Natural killer cell (primary cell): Measurements from ENCODE around the gene VILL. TPM values are rescaled to one million over a fixed set of nuclear protein-coding genes. Genes with fewer than 3 reads are reported as not detected.

Experiments used
- ATAC-seq, 3 donors: fragments of 150-1000 bp in 2 of 3; fragments of 200-7000 bp in 1 of 3; cut with Tn5 transposase; 1 replicate in 1 of 3; 2 replicates in 2 of 3; pipeline ENCODE4 v1.10.0; 2021; ENCODE audit warnings: mild to moderate bottlenecking in 2 of 3, moderate library complexity in 2 of 3
- DNase-seq, 2 donors: peaks; one replicate each; pipeline versions ENCODE4 v3.0.0 to v3.0.0-alpha.2; 2013 to 2021; ENCODE audit warnings: mixed read lengths in 1 of 2
- H3K27ac ChIP-seq: one replicate; pipeline ENCODE4 v1.5.1; 2013; ENCODE audit warnings: mild to moderate bottlenecking, low read length
- H3K27me3 ChIP-seq: one replicate; pipeline ENCODE4 v1.6.1; 2013; ENCODE audit warnings: low read length; ENCODE audit not compliant: control insufficient read depth, insufficient read depth
- H3K36me3 ChIP-seq: one replicate; pipeline ENCODE4 v1.6.1; 2013; ENCODE audit warnings: low read length; ENCODE audit not compliant: control insufficient read depth, insufficient read depth
- H3K4me1 ChIP-seq: one replicate; pipeline ENCODE4 v1.6.1; 2013; ENCODE audit warnings: low read length; ENCODE audit not compliant: control insufficient read depth, insufficient read depth
- H3K4me3 ChIP-seq: one replicate; pipeline ENCODE4 v1.5.1; 2013; ENCODE audit warnings: low read length
- H3K9me3 ChIP-seq: one replicate; pipeline ENCODE4 v1.6.1; 2013; ENCODE audit warnings: low read length; ENCODE audit not compliant: control insufficient read depth, insufficient read depth
- H3K27ac Mint-ChIP-seq, 2 donors: one replicate each; pipeline ENCODE4 v1.8.0; 2022; ENCODE audit warnings: mild to moderate bottlenecking in 2 of 2, mixed read lengths in 2 of 2, moderate library complexity in 1 of 2
- H3K27me3 Mint-ChIP-seq, 2 donors: one replicate each; pipeline ENCODE4 v1.8.0; 2022; ENCODE audit warnings: low read depth in 2 of 2, mixed read lengths in 2 of 2
- H3K36me3 Mint-ChIP-seq: one replicate; pipeline ENCODE4 v1.8.0; 2022; ENCODE audit warnings: mixed read lengths
- H3K4me1 Mint-ChIP-seq, 2 donors: one replicate each; pipeline ENCODE4 v1.8.0; 2022; ENCODE audit warnings: mixed read lengths in 2 of 2
- H3K4me3 Mint-ChIP-seq: one replicate; pipeline ENCODE4 v1.8.0; 2022; ENCODE audit warnings: mild to moderate bottlenecking, moderate library complexity, mixed read lengths
- H3K9me3 Mint-ChIP-seq, 2 donors: one replicate each; pipeline ENCODE4 v1.8.0; 2022; ENCODE audit warnings: mixed read lengths in 2 of 2
- WGBS: methylation state at CpG from one replicate; pipeline ENCODE4 v1.1.7; 2013; ENCODE audit warnings: missing lambda C conversion rate; ENCODE audit not compliant: insufficient coverage; 5-methylcytosine and 5-hydroxymethylcytosine counted together
- intact Hi-C: fragments of 100-400 bp; cut with micrococcal nuclease; formaldehyde crosslinking; loops from one replicate; pipeline ENCODE4 v1.14.2; 2022
- total RNA-seq, 4 donors: library from RNA; stranded (reverse); fragments of 120-200 nt in 1 of 4; gene quantifications; one replicate each; pipeline versions ENCODE4 v1.2.3 to v1.2.4, GENCODE V29; 2013 to 2022
- TF ChIP-seq, protein P1 (sequence below): fragments of 200-600 bp; IDR thresholded peaks from one replicate; pipeline ENCODE4 v1.8.0; 2022; ENCODE audit warnings: antibody characterized with exemption

The VILL gene
- total RNA-seq, 3 donors from 2014 or later (not counting 1 experiment from before 2014, with no cell fraction given): 25.6 to 27.8 (median 26.9) TPM

DNA sequence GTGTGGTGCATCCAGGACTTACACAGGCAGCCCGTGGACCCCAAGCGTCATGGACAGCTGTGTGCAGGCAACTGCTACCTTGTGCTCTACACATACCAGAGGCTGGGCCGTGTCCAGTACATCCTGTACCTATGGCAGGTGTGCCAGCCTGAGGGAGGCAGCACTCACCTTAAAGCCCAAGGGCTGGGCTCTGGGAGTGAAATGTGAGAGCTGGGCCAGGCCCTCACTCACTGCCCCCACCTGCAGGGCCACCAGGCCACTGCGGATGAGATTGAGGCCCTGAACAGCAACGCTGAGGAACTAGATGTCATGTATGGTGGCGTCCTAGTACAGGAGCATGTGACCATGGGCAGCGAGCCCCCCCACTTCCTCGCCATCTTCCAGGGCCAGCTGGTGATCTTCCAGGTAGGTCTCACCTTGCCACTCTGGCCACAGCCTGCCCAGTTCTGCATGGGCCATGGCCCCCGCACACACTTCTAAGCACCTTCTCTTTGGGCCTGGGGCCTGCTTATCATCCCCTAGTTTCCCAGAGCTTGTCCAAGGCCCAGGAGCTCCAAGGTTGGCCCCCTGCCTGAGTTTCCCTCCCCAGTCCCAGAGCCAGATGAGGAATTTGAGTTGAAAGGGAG, 11.0 kb downstream of the VILL start:
- Histone ChIP-seq H3K27me3 (no peaks in the 10 kb centered on the region), H3K9me3 (no peaks in the 10 kb centered on the region), H3K36me3 (peaks cover 30% of the 10 kb centered on the region), H3K4me1 (peaks cover 26% of the 10 kb centered on the region), H3K27ac (no peak overlapping the region), H3K4me3 (no peak overlapping the region)
- ATAC-seq: no peak
- no peak for DNase-seq
- H3K4me3 Mint-ChIP-seq: no peak overlapping the region
- no peaks in the 10 kb centered on the region for H3K9me3 Mint-ChIP-seq
- H3K4me1 Mint-ChIP-seq: peaks cover 22 to 50% of the 10 kb centered on the region in 2 donors
- TF ChIP-seq, protein P1, sequence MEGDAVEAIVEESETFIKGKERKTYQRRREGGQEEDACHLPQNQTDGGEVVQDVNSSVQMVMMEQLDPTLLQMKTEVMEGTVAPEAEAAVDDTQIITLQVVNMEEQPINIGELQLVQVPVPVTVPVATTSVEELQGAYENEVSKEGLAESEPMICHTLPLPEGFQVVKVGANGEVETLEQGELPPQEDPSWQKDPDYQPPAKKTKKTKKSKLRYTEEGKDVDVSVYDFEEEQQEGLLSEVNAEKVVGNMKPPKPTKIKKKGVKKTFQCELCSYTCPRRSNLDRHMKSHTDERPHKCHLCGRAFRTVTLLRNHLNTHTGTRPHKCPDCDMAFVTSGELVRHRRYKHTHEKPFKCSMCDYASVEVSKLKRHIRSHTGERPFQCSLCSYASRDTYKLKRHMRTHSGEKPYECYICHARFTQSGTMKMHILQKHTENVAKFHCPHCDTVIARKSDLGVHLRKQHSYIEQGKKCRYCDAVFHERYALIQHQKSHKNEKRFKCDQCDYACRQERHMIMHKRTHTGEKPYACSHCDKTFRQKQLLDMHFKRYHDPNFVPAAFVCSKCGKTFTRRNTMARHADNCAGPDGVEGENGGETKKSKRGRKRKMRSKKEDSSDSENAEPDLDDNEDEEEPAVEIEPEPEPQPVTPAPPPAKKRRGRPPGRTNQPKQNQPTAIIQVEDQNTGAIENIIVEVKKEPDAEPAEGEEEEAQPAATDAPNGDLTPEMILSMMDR: no peak
- WGBS: 92% methylated on average over 9 of the region's 9 CpGs
- intact Hi-C loops: no loop called here
- no peak overlapping the region for H3K27ac Mint-ChIP-seq
- no peaks in the 10 kb centered on the region for H3K36me3 Mint-ChIP-seq
- H3K27me3 Mint-ChIP-seq: no peaks in the 10 kb centered on the region

DNA sequence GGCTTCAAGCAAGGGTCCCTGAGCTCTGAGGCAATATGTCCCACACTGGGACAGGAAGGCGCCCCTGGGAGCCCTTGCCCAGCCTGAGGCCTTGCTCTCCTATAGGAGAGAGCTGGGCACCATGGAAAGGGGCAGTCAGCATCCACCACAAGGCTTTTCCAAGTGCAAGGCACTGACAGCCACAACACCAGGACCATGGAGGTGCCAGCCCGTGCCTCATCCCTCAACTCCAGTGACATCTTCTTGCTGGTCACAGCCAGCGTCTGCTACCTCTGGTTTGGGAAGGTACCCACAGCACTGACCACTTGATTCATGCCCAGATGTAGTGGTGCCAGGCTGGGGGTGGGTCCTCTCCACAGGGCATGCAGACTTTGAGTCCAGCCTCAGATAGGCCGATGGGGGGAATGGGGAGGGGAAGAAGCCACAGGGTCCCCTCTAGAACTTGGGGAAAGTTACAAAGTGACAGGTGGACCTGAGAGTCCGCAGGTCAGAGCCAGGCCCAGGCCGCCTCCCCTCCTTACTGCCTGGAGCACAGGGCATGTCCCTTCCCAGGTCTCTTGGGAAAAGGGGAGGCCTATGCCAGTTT, 11.8 kb downstream of the VILL start:
- no peak for DNase-seq
- Histone ChIP-seq H3K36me3 (peaks cover 35% of the 10 kb centered on the region), H3K9me3 (no peaks in the 10 kb centered on the region), H3K27me3 (no peaks in the 10 kb centered on the region), H3K27ac (no peak overlapping the region), H3K4me3 (no peak overlapping the region), H3K4me1 (peaks cover 19% of the 10 kb centered on the region)
- Mint-ChIP-seq H3K27ac (no peak overlapping the region), H3K4me1 (peaks cover 15 to 44% of the 10 kb centered on the region in 2 donors), H3K36me3 (no peaks in the 10 kb centered on the region), H3K9me3 (no peaks in the 10 kb centered on the region), H3K4me3 (no peak overlapping the region), H3K27me3 (no peaks in the 10 kb centered on the region)
- WGBS: 95% methylated on average over 6 of the region's 6 CpGs
- no peak for ATAC-seq
- TF ChIP-seq, protein P1: no peak
- intact Hi-C loops: no loop called here

DNA sequence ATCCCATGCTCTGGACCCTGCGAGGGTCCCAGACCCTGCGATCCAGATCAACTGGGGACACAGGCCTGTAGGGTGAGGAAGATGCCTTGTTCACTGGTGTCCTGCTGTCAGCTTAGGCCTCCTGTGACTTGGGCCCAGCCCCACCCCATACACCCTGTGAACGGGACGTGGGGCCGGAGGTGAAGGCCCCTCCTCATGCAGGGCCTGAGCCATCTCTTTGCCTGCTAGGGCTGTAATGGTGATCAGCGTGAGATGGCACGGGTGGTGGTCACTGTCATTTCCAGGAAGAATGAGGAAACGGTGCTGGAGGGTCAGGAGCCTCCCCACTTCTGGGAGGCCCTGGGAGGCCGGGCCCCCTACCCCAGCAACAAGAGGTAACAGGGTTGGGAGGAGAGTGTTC, 12.4 kb downstream of the VILL start:
- intact Hi-C loops: loop anchor here (1.0 kb wide), 1 partner anchor 29 kb away; no protein-coding TSS in a partner anchor
- peak overlapping the region in 1 of 2 donors; percentile 67 for H3K27ac Mint-ChIP-seq
- no peaks in the 10 kb centered on the region for H3K9me3 ChIP-seq
- peaks cover 14% of the 10 kb centered on the region for H3K4me1 ChIP-seq
- H3K9me3 Mint-ChIP-seq: no peaks in the 10 kb centered on the region
- H3K36me3 ChIP-seq: peaks cover 38% of the 10 kb centered on the region
- no peak for DNase-seq
- H3K27ac ChIP-seq: no peak overlapping the region
- no peak overlapping the region for H3K4me3 Mint-ChIP-seq
- WGBS: 96% methylated on average over 7 of the region's 9 CpGs
- no peak overlapping the region for H3K4me3 ChIP-seq
- no peaks in the 10 kb centered on the region for H3K27me3 Mint-ChIP-seq
- H3K36me3 Mint-ChIP-seq: no peaks in the 10 kb centered on the region
- ATAC-seq: no peak
- H3K27me3 ChIP-seq: no peaks in the 10 kb centered on the region
- TF ChIP-seq, protein P1: no peak
- peaks cover 15 to 42% of the 10 kb centered on the region in 2 donors for H3K4me1 Mint-ChIP-seq
